Adrenal gland (tissue), 12 donors: ENCODE data around the gene TSFM. TPM values are rescaled to one million over a fixed set of nuclear protein-coding genes. Genes with fewer than 3 reads are reported as not detected.

Experiments used
- DNase-seq, 7 donors: peaks; one replicate each; pipeline ENCODE4 v3.0.0-alpha.2; 2019 to 2020
- H3K27ac ChIP-seq, 5 donors: fragments of 200-600 bp; sonication (generic) in 4 of 5; 1 replicate in 3 of 5; 2 replicates in 2 of 5; pipeline versions ENCODE4 v1.5.1 to v1.8.0; 2016 to 2020; ENCODE audit warnings: mild to moderate bottlenecking in 1 of 5
- H3K27me3 ChIP-seq: fragments of 200-600 bp; 2 replicates; pipeline ENCODE4 v1.8.0; 2021
- H3K36me3 ChIP-seq, 2 donors: fragments of 200-600 bp; replicated peaks in 1 of 2; 1 replicate in 1 of 2; 2 replicates in 1 of 2; pipeline versions ENCODE4 v1.5.1 to v1.8.0; 2018 to 2022
- H3K4me1 ChIP-seq, 2 donors: fragments of 200-600 bp; replicated peaks in 1 of 2; 1 replicate in 1 of 2; 2 replicates in 1 of 2; pipeline versions ENCODE4 v1.5.1 to v1.8.0; 2018 to 2021
- H3K4me3 ChIP-seq, 4 donors: fragments of 200-600 bp; sonication (generic) in 3 of 4; one replicate each; pipeline ENCODE4 v1.5.1; 2016 to 2018
- H3K9me3 ChIP-seq, 3 donors: fragments of 200-600 bp; sonication (generic) in 1 of 3; replicated peaks in 1 of 3; 1 replicate in 2 of 3; 2 replicates in 1 of 3; pipeline versions ENCODE4 v1.5.1 to v1.8.0; 2016 to 2021
- CTCF ChIP-seq, 6 experiments: fragments of 450-650 bp in 4 of 6; fragments of 200-600 bp in 2 of 6; sonication (generic) in 1 of 6; IDR thresholded peaks; 1 replicate in 5 of 6; 2 replicates in 1 of 6; pipeline versions ENCODE4 v1.5.1 to v1.8.0; 2016 to 2021; ENCODE audit warnings: antibody characterized with exemption in 6 of 6, mild to moderate bottlenecking in 2 of 6, moderate library complexity in 1 of 6
- POLR2A ChIP-seq, 2 donors: fragments of 450-650 bp; IDR thresholded peaks; one replicate each; pipeline ENCODE4 v1.6.1; 2017; ENCODE audit warnings: antibody characterized with exemption in 2 of 2, mild to moderate bottlenecking in 2 of 2, moderate library complexity in 1 of 2
- WGBS, 4 donors: extraction: QIAGEN DNeasy Blood & Tissue Kit in 2 of 4; methylation state at CpG; one replicate each; pipeline versions ENCODE4 v1.1.5 to v1.1.7; 2013 to 2017; 5-methylcytosine and 5-hydroxymethylcytosine counted together
- intact Hi-C, 2 donors: fragments of 100-400 bp; cut with DNase I; formaldehyde crosslinking; loops; one replicate each; pipeline versions ENCODE4 v1.14.1 to v1.15.0; 2022 to 2023
- polyA plus RNA-seq, 3 donors: library from polyadenylated mRNA; stranded (reverse); fragments of 200-250 nt in 2 of 3; fragments of 350-450 nt in 1 of 3; fragmentation: Illumina TruSeq in 1 of 3; extraction: RNeasy Lipid Tissue Mini Kit (QIAGEN cat#74804) in 1 of 3; gene quantifications; one replicate each; pipeline ENCODE4 v1.2.3, GENCODE V29; 2013 to 2014
- total RNA-seq, 9 donors: library from RNA; depleted of rRNA in 4 of 9; stranded (reverse); fragments of >200 nt in 4 of 9; fragments of 120-200 nt in 1 of 9; fragmentation: NEBNext Ultra II Directional in 1 of 9; extraction: Animal tissue kit (Norgen Biotek cat#: 25700) in 1 of 9; gene quantifications; one replicate each; pipeline versions ENCODE4 v1.1.0 to v1.2.4, GENCODE V29; 2013 to 2023
- donor health status: healthy with polysubstance abuse.
- donor health status: Bipolar disorder and iron deficiency.
- donor health status: DM: yes; HTN: yes; CAD: no.
- donor health status: DM: no; HTN: no; CAD: no.
- donor health status: DM: no; HTN: no; CAD: no.
- donor health status: DM: yes; HTN: yes; CAD: no.

The TSFM gene
- total and polyA plus RNA-seq, 12 donors, result 31.5 to 107 (median 69.5) TPM

DNA sequence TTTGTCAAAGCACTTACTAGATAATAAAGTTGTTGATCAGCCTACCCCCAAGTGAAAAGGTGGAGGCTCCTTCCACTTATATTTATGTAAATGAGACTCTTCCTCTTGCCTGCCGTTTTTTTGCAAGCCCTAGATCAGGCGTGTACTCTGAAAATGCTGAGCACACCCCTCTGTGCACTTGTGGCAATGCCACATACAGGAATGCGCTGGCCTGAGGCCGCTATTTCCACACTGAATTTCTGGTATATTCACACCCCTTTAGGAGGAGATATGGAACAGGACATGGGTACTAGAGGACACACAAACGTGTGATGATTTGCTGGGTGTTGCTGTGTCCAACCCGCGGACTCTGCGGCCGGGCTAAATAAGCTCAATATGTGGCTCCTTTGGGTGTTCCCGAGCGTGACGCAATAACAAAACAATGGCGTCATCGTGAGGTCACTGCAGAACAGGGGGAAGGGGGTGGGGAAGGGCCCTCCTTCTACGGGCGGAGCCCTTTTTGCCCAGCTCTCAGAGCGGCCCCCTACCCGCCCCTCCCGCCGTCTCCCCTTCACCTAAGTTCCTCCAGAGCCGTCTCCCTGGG, 38.3 kb upstream of the TSFM start:
- H3K27me3 ChIP-seq, result peaks cover 11% of the 10 kb centered on the region
- intact Hi-C loops, result no loop called here
- peaks cover 0 to 30% of the 10 kb centered on the region in 2 donors for H3K36me3 ChIP-seq
- H3K4me1 ChIP-seq, result peaks cover 7 to 10% of the 10 kb centered on the region in 2 donors
- H3K4me3 ChIP-seq, result peak overlapping the region in 2 of 4 donors; percentile 91 to 99
- no peaks in the 10 kb centered on the region for H3K9me3 ChIP-seq
- peak; percentile 73 to 90 (median 80) for DNase-seq
- TF ChIP-seq POLR2A (IDR thresholded peaks at IDR 0.05), result no peak
- TF ChIP-seq CTCF (IDR thresholded peaks at IDR 0.05), result no peak
- WGBS, 4 donors, result 8 to 12% (median 11%) methylated on average over 11 to 21 of the region's 21 CpGs
- H3K27ac ChIP-seq, result peak overlapping the region in 4 of 5 donors; percentile 85 to 99 (median 97)

DNA sequence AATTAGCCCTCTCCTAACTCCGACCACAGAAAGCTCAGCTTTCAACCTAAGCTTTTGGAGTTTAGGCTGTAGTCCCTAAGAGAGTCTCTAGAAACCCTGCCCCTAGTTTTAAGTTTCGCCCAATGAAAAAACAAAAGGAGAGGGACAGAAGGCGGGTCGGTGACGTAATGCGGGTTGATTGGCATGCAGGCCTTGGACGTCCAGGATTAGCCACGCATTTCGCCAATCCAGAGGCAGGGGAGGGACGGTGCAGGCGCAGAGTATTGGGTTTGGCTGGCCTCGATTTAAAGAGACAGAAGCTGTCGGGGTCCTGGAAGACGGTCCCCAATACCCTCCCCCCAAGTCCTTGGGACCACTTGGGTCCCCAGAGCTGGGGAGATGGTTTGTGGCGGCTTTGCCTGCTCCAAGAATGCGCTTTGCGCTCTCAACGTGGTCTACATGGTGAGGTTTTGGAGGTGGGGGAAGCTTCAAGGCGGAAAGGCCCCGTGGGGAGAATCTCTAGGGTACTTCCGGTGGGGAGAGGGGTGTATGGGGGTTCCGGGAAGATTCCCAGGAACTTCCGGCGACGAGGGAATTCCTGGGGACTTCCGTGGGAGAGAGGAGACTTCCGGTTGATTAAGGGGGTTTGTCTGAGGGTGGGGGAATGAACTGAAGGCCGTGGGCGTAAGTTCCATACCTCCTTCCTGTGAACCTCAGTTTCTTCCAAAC, 37.7 kb upstream of the TSFM start, which contains the start of gene TSPAN31:
Gene TSPAN31, plus strand, starts transcription at position 263 of the 708 bp plus-strand sequence. Its CDS starts 116 bp downstream, at position 379.
- peak; percentile 95 to 100 (median 99) for DNase-seq
- H3K36me3 ChIP-seq, result peaks cover 0 to 36% of the 10 kb centered on the region in 2 donors
- intact Hi-C loops, result no loop called here
- WGBS, 4 donors, result 0 to 1% (median 0%) methylated on average over 26 to 29 of the region's 29 CpGs
- H3K4me1 ChIP-seq, result peaks cover 7 to 10% of the 10 kb centered on the region in 2 donors
- peak; percentile 69 to 90 for TF ChIP-seq POLR2A (IDR thresholded peaks at IDR 0.05)
- peak in 1 of 6 experiments; percentile 7 for TF ChIP-seq CTCF (IDR thresholded peaks at IDR 0.05)
- peak within 1 kb of the TSS in 3 of 4 donors; percentile 89 to 99 (median 91) for H3K4me3 ChIP-seq
- H3K9me3 ChIP-seq, result no peaks in the 10 kb centered on the region
- peaks cover 11% of the 10 kb centered on the region for H3K27me3 ChIP-seq
- H3K27ac ChIP-seq, result peak within 1 kb of the TSS; percentile 75 to 99 (median 96)

- TF ChIP-seq POLR2A (IDR thresholded peaks at IDR 0.05), result no peak
- TF ChIP-seq CTCF (IDR thresholded peaks at IDR 0.05), result no peak
- H3K4me3 ChIP-seq, result peak overlapping the region in 3 of 4 donors; percentile 89 to 99 (median 91)
- 28 to 33% (median 29%) methylated on average over 5 to 8 of the region's 8 CpGs for WGBS, 4 donors
- H3K9me3 ChIP-seq, result no peaks in the 10 kb centered on the region
- DNase-seq, result peak in 1 of 7 donors; percentile 33
- peak overlapping the region in 4 of 5 donors; percentile 85 to 99 (median 97) for H3K27ac ChIP-seq
- peaks cover 0 to 41% of the 10 kb centered on the region in 2 donors for H3K36me3 ChIP-seq
- intact Hi-C loops, result no loop called here
- peaks cover 7% of the 10 kb centered on the region for H3K27me3 ChIP-seq
- H3K4me1 ChIP-seq, result peaks cover 7 to 13% of the 10 kb centered on the region in 2 donors
These were observed 37.1 kb upstream of the TSFM start for GRCh38 chr12:57745485-57745881.

DNA sequence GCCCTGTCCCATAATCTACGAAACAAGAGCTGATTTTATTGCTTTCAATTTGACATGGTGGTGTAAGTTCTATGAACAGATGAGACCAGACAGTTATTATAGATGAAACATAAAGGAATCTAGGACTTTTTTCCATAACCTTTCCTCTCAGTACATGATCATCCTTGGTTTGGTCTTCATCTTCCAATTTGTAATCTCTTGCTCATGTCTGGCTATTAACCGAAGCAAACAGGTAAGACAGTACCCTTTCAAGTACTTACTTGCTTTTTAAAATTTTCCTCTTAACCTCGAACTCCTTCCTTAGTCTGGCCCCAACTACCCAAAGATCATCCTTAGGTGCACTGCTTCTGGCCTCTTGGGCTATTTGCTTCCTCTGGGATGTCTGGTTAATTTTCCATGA, 36.6 kb upstream of the TSFM start:
- H3K27ac ChIP-seq, result peak overlapping the region in 2 of 5 donors; percentile 96 to 99
- intact Hi-C loops, result no loop called here
- H3K9me3 ChIP-seq, result no peaks in the 10 kb centered on the region
- peaks cover 2% of the 10 kb centered on the region for H3K27me3 ChIP-seq
- peaks cover 0 to 45% of the 10 kb centered on the region in 2 donors for H3K36me3 ChIP-seq
- no peak for TF ChIP-seq CTCF (IDR thresholded peaks at IDR 0.05)
- no peak for TF ChIP-seq POLR2A (IDR thresholded peaks at IDR 0.05)
- peaks cover 12 to 18% of the 10 kb centered on the region in 2 donors for H3K4me1 ChIP-seq
- DNase-seq, result no peak
- H3K4me3 ChIP-seq, result peak overlapping the region in 1 of 4 donors; percentile 91
- 88 to 96% (median 91%) methylated on average over 3 of the region's 3 CpGs for WGBS, 4 donors
